Thyroid gland (tissue), 4 donors: ENCODE measurements around the gene FIGNL1.

ENCODE experiments used
- CTCF ChIP-seq, 6 experiments: fragments of 200-600 bp in 3 of 6; fragments of 450-650 bp in 3 of 6; sonication (generic) in 3 of 6; IDR thresholded peaks; one replicate each; pipeline ENCODE4 v1.5.1; 2016 to 2019; ENCODE audit warnings: antibody characterized with exemption in 6 of 6, mild to moderate bottlenecking in 2 of 6, inconsistent platforms in 1 of 6, moderate library complexity in 1 of 6
- POLR2A ChIP-seq, 2 donors: fragments of 450-650 bp; IDR thresholded peaks; one replicate each; pipeline ENCODE4 v1.6.1; 2017; ENCODE audit warnings: antibody characterized with exemption in 2 of 2, mild to moderate bottlenecking in 2 of 2, moderate library complexity in 1 of 2

GRCh38 chr7:50474382-50475160 is 24.4 kb upstream of the FIGNL1 start:
- TF ChIP-seq POLR2A (IDR thresholded peaks at IDR 0.05) (no peak), CTCF (IDR thresholded peaks at IDR 0.05) (no peak)
